Naive thymus-derived CD4-positive, alpha-beta T cell (primary cell): ENCODE data around the gene TFF2. TPM values are rescaled to one million over a fixed set of nuclear protein-coding genes. Genes with fewer than 3 reads are reported as not detected.

Experiments
- ATAC-seq: fragments of 150-1000 bp; cut with Tn5 transposase; 2 replicates; pipeline ENCODE4 v1.10.0; 2021; ENCODE audit warnings: mild to moderate bottlenecking, moderate library complexity
- CTCF ChIA-PET: fragments of 350-600 bp; sonication (Branson Sonifier 250); formaldehyde crosslinking; loops from one replicate; lab custom pipeline; 2021; ENCODE audit warnings: antibody characterized with exemption; lab: Charles Lee
- POLR2A ChIA-PET: fragments of 350-600 bp; sonication (Branson Sonifier 250); formaldehyde crosslinking; loops from one replicate; lab custom pipeline; 2021; ENCODE audit warnings: antibody characterized with exemption, inconsistent platforms; lab: Charles Lee
- DNase-seq, 9 donors: peaks; one replicate each; pipeline versions ENCODE4 v3.0.0 to v3.0.0-alpha.2; 2020 to 2022; ENCODE audit warnings: mixed read lengths in 1 of 9
- H3K27ac ChIP-seq: one replicate; pipeline ENCODE4 v1.7.0; 2013; ENCODE audit warnings: mild to moderate bottlenecking, low read depth, low read length, moderate library complexity
- H3K27me3 ChIP-seq, 2 donors: one replicate each; pipeline ENCODE4 v1.7.0; 2013; ENCODE audit warnings: low read length in 2 of 2, mild to moderate bottlenecking in 2 of 2, moderate library complexity in 2 of 2; ENCODE audit not compliant: control insufficient read depth in 2 of 2, insufficient read depth in 2 of 2
- H3K36me3 ChIP-seq, 3 experiments: 1 replicate in 2 of 3; 2 replicates in 1 of 3; pipeline ENCODE4 v1.7.0; 2013; ENCODE audit warnings: low read length in 3 of 3, mild to moderate bottlenecking in 3 of 3, moderate library complexity in 1 of 3; ENCODE audit not compliant: insufficient read depth in 3 of 3, control insufficient read depth in 2 of 3
- H3K4me1 ChIP-seq, 2 donors: one replicate each; pipeline ENCODE4 v1.7.0; 2013; ENCODE audit warnings: low read length in 2 of 2, mild to moderate bottlenecking in 2 of 2, moderate library complexity in 1 of 2; ENCODE audit not compliant: control insufficient read depth in 2 of 2, insufficient read depth in 2 of 2
- H3K4me3 ChIP-seq: 2 replicates; pipeline ENCODE4 v1.7.0; 2013; ENCODE audit warnings: mild to moderate bottlenecking, low read length
- H3K9me3 ChIP-seq, 3 experiments: 1 replicate in 2 of 3; 2 replicates in 1 of 3; pipeline ENCODE4 v1.7.0; 2013; ENCODE audit warnings: low read length in 3 of 3; ENCODE audit not compliant: control insufficient read depth in 2 of 3
- H3K27ac Mint-ChIP-seq, 9 donors: one replicate each; pipeline ENCODE4 v1.8.0; 2020 to 2022; ENCODE audit warnings: mixed read lengths in 9 of 9, mild to moderate bottlenecking in 8 of 9, moderate library complexity in 5 of 9, inconsistent platforms in 2 of 9
- H3K27me3 Mint-ChIP-seq, 5 donors: one replicate each; pipeline ENCODE4 v1.8.0; 2021 to 2022; ENCODE audit warnings: mixed read lengths in 5 of 5, mild to moderate bottlenecking in 1 of 5
- H3K36me3 Mint-ChIP-seq, 5 donors: one replicate each; pipeline ENCODE4 v1.8.0; 2020 to 2022; ENCODE audit warnings: mixed read lengths in 5 of 5, mild to moderate bottlenecking in 3 of 5, inconsistent platforms in 1 of 5
- H3K4me1 Mint-ChIP-seq, 7 donors: one replicate each; pipeline ENCODE4 v1.8.0; 2020 to 2022; ENCODE audit warnings: mixed read lengths in 7 of 7, mild to moderate bottlenecking in 3 of 7, inconsistent platforms in 1 of 7
- H3K4me3 Mint-ChIP-seq, 10 donors: one replicate each; pipeline ENCODE4 v1.8.0; 2020 to 2022; ENCODE audit warnings: mild to moderate bottlenecking in 10 of 10, mixed read lengths in 10 of 10, moderate library complexity in 6 of 10, inconsistent platforms in 2 of 10
- H3K9me3 Mint-ChIP-seq, 11 donors: one replicate each; pipeline ENCODE4 v1.8.0; 2020 to 2022; ENCODE audit warnings: mixed read lengths in 11 of 11, mild to moderate bottlenecking in 4 of 11, inconsistent platforms in 1 of 11, moderate library complexity in 1 of 11
- intact Hi-C, 2 donors: fragments of 100-400 bp; cut with micrococcal nuclease; formaldehyde crosslinking; loops; one replicate each; pipeline ENCODE4 v1.15.1; 2023
- polyA plus RNA-seq, 2 donors: library from polyadenylated mRNA; unstranded; fragments of 300-500 nt; fragmentation: Illumina TruSeq; gene quantifications; one replicate each; pipeline ENCODE4 v1.2.3, GENCODE V29; 2021
- total RNA-seq, 6 experiments: library from RNA in 5 of 6; stranded (reverse) in 5 of 6; gene quantifications; 1 replicate in 5 of 6; 2 replicates in 1 of 6; pipeline ENCODE4 v1.2.3 and lab custom pipeline; 2021 to 2026

The TFF2 gene
- total and polyA plus RNA-seq, 7 experiments from 2014 or later, result not detected

DNA sequence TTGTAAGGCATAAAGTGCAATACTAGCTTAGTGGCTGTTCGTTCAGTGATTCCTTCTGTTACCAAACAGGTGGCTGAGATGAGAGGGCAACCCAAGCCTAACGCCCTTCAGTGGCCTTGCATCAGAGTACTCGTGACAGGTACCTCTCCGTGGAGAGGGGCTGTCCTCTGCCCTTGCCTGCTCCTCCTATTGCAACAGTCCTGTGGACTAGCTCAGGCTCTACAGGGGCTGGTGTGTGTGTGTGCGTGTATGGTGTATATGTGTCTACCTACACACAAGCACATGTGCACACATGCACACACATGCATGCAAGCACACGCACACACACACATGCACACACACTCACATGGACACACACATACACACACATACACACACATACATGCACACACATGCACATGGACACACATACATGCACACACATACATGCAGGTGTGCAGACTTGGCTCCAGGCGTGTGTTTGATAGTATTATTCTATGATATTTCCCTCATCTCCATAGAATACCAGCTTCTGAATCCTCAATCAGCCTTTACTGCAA lies 50.7 kb downstream of the TFF2 start:
- intact Hi-C loops, result no loop called here
- peak overlapping the region in 1 of 9 donors; percentile 65 for H3K27ac Mint-ChIP-seq
- H3K27me3 Mint-ChIP-seq, result no peaks in the 10 kb centered on the region
- Histone ChIP-seq H3K9me3 (no peaks in the 10 kb centered on the region), H3K4me3 (no peak overlapping the region), H3K27ac (no peak overlapping the region), H3K36me3 (peaks cover 0 to 30% (median 0%) of the 10 kb centered on the region in 3 experiments), H3K27me3 (no peaks in the 10 kb centered on the region), H3K4me1 (peaks cover 0 to 12% of the 10 kb centered on the region in 2 donors)
- H3K4me1 Mint-ChIP-seq, result peaks cover 0 to 21% (median 18%) of the 10 kb centered on the region in 7 donors
- peak overlapping the region in 1 of 10 donors; percentile 10 for H3K4me3 Mint-ChIP-seq
- POLR2A ChIA-PET, result no interaction called here
- H3K9me3 Mint-ChIP-seq, result no peaks in the 10 kb centered on the region
- peaks cover 0 to 24% (median 11%) of the 10 kb centered on the region in 5 donors for H3K36me3 Mint-ChIP-seq
- ATAC-seq, result no peak
- DNase-seq, result no peak
- CTCF ChIA-PET, result no interaction called here

DNA sequence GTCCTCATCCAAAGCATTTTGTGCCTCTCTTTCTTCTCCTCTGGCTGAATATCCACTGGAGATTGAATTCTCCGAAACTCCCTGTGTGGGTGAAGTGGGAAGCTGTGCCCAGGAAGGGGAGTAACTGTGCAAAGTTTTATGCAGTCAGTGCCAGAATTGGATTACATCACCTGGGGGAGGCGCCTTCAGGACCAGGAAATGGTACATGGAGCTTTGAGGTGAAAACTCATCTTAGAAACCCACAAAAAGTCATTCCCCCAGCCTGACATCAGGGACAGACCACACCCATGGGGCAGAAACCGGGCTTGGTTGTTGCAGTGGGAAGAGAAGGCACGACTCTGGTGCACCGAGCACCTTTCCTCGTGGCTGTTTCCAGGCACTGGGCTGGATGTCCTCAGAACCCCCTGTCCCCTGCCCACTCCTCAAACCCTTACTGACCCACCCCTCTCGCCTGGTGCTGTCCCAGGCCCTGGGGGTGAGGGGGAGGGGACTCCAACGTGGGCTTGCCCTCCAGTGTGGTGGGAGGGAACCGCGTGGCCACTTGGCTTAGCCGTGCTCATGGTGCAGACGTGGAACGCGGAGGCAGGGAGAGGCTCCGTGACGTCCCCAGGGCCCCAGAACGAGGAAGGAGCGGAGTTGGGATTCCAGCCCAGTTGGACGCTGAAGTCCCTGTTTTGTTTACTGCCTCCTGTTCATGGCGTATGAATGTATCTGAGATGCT lies 51.3 kb downstream of the TFF2 start:
- ChIA-PET POLR2A (no interaction called here), CTCF (no interaction called here)
- Histone ChIP-seq H3K36me3 (peaks cover 0 to 34% (median 0%) of the 10 kb centered on the region in 3 experiments), H3K27me3 (no peaks in the 10 kb centered on the region), H3K9me3 (no peaks in the 10 kb centered on the region), H3K4me1 (peaks cover 0 to 12% of the 10 kb centered on the region in 2 donors), H3K4me3 (no peak overlapping the region), H3K27ac (no peak overlapping the region)
- peak overlapping the region in 3 of 9 donors; percentile 19 to 65 (median 23) for H3K27ac Mint-ChIP-seq
- no peaks in the 10 kb centered on the region for H3K27me3 Mint-ChIP-seq
- no peaks in the 10 kb centered on the region for H3K9me3 Mint-ChIP-seq
- peak; percentile 32 for ATAC-seq
- DNase-seq, result peak in 4 of 9 donors; percentile 9 to 33 (median 19)
- H3K36me3 Mint-ChIP-seq, result peaks cover 0 to 28% (median 14%) of the 10 kb centered on the region in 5 donors
- peaks cover 0 to 21% (median 18%) of the 10 kb centered on the region in 7 donors for H3K4me1 Mint-ChIP-seq
- intact Hi-C loops, result no loop called here
- H3K4me3 Mint-ChIP-seq, result peak overlapping the region in 1 of 10 donors; percentile 3

DNA sequence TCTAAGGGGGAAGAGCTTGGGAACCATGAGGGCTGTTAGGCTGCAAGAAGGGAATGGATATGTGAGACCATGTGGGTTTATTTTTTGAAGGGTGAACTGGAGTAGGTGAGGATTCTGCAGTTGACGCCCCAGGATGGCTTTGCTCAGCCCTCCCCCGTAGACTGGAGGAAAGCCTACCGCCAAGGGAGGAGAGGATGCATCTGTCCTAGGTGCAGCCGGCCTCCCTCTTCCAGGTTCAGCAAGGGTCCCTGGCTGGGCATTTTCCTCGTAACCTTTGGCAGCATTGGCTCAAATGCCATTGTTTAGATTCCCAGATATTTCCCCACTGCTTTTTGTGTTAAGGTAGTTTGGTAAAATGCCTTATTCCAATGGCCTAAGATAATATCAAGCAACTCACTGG lies 52.1 kb downstream of the TFF2 start:
- H3K36me3 Mint-ChIP-seq, result peaks cover 0 to 29% (median 14%) of the 10 kb centered on the region in 5 donors
- H3K27ac Mint-ChIP-seq, result peak overlapping the region in 2 of 9 donors; percentile 31 to 36
- POLR2A ChIA-PET, result no interaction called here
- H3K4me1 ChIP-seq, result peaks cover 0 to 12% of the 10 kb centered on the region in 2 donors
- H3K9me3 Mint-ChIP-seq, result no peaks in the 10 kb centered on the region
- peaks cover 0 to 42% (median 0%) of the 10 kb centered on the region in 3 experiments for H3K36me3 ChIP-seq
- H3K9me3 ChIP-seq, result no peaks in the 10 kb centered on the region
- no peaks in the 10 kb centered on the region for H3K27me3 ChIP-seq
- no peaks in the 10 kb centered on the region for H3K27me3 Mint-ChIP-seq
- CTCF ChIA-PET, result no interaction called here
- H3K27ac ChIP-seq, result no peak overlapping the region
- DNase-seq, result no peak
- intact Hi-C loops, result no loop called here
- H3K4me1 Mint-ChIP-seq, result peaks cover 0 to 21% (median 18%) of the 10 kb centered on the region in 7 donors
- ATAC-seq, result no peak
- no peak overlapping the region for H3K4me3 Mint-ChIP-seq
- H3K4me3 ChIP-seq, result no peak overlapping the region

DNA sequence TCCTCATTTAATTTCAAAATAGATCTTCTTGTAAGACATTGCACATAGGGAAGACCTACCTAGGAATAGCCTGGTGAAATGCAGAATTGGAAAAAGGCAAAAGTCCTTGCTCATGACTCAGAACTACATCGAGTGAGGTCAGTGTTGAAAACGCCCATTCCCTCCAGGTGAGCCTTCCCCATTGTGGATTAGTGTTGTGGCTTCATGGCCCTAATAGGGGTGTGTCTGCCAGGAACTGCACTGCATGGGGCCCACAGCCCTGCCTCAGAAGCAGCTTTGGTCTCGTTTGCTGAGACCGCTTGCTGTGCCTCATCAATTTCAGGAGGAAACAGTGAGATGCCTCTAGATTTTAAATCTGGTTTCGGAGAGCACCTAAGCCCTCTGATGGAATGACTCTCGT lies 52.6 kb downstream of the TFF2 start:
- H3K36me3 Mint-ChIP-seq, result peaks cover 0 to 29% (median 14%) of the 10 kb centered on the region in 5 donors
- DNase-seq (no peak), ATAC-seq (no peak)
- H3K4me3 ChIP-seq, result no peak overlapping the region
- peaks cover 0 to 46% (median 0%) of the 10 kb centered on the region in 3 experiments for H3K36me3 ChIP-seq
- H3K9me3 Mint-ChIP-seq, result no peaks in the 10 kb centered on the region
- no peaks in the 10 kb centered on the region for H3K9me3 ChIP-seq
- H3K27me3 ChIP-seq, result no peaks in the 10 kb centered on the region
- no peaks in the 10 kb centered on the region for H3K27me3 Mint-ChIP-seq
- POLR2A ChIA-PET, result no interaction called here
- intact Hi-C loops, result no loop called here
- no peak overlapping the region for H3K27ac ChIP-seq
- CTCF ChIA-PET, result no interaction called here
- no peak overlapping the region for H3K4me3 Mint-ChIP-seq
- H3K4me1 ChIP-seq, result peaks cover 0 to 12% of the 10 kb centered on the region in 2 donors
- peaks cover 0 to 21% (median 18%) of the 10 kb centered on the region in 7 donors for H3K4me1 Mint-ChIP-seq
- H3K27ac Mint-ChIP-seq, result peak overlapping the region in 6 of 9 donors; percentile 12 to 46 (median 34)

DNA sequence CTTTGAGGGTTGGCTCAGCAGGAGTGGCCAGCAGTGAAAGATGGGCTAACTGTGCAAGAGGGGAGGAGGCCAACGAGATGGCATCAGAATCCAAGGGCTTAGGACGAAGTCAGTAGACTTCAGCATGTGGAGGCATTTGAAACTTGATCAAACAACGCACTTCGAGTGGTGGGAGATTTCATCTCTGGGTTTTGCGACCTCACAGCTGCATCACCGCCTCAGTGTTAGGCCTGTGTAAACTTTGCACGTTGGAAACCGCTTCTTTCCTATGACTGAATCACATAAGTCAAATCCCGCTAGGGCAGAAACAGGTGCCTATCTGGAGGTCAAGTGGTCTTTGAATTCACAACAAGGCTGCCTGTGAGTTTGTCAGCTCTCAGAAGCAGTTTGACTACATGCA lies 53.4 kb downstream of the TFF2 start:
- Mint-ChIP-seq H3K27me3 (no peaks in the 10 kb centered on the region), H3K4me3 (no peak overlapping the region), H3K27ac (peak overlapping the region in 6 of 9 donors; percentile 28 to 54 (median 42)), H3K36me3 (peaks cover 0 to 29% (median 14%) of the 10 kb centered on the region in 5 donors), H3K9me3 (no peaks in the 10 kb centered on the region), H3K4me1 (peaks cover 0 to 21% (median 18%) of the 10 kb centered on the region in 7 donors)
- no peak overlapping the region for H3K4me3 ChIP-seq
- no peaks in the 10 kb centered on the region for H3K27me3 ChIP-seq
- no peak for DNase-seq
- CTCF ChIA-PET, result interaction anchor here (1.1 kb wide), 1 partner anchor 14 kb away, joined by 3 read pairs; no protein-coding TSS in a partner anchor
- peaks cover 0 to 12% of the 10 kb centered on the region in 2 donors for H3K4me1 ChIP-seq
- H3K36me3 ChIP-seq, result peaks cover 0 to 54% (median 0%) of the 10 kb centered on the region in 3 experiments
- no peak overlapping the region for H3K27ac ChIP-seq
- POLR2A ChIA-PET, result interaction anchor here (0.6 to 0.7 kb wide), 2 partner anchors 65 to 107 kb away, joined by 3 read pairs; no protein-coding TSS in a partner anchor
- ATAC-seq, result no peak
- intact Hi-C loops, result no loop called here
- H3K9me3 ChIP-seq, result no peaks in the 10 kb centered on the region

DNA sequence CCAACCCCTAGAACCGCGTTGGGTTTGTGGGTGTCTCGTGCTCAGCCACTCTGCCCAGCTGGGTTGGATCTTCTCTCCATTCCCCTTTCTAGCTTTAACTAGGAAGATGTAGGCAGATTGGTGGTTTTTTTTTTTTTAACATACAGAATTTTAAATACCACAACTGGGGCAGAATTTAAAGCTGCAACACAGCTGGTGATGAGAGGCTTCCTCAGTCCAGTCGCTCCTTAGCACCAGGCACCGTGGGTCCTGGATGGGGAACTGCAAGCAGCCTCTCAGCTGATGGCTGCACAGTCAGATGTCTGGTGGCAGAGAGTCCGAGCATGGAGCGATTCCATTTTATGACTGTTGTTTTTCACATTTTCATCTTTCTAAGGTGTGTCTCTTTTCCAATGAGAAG lies 54.3 kb downstream of the TFF2 start:
- Histone ChIP-seq H3K27me3 (no peaks in the 10 kb centered on the region), H3K36me3 (peaks cover 0 to 61% (median 0%) of the 10 kb centered on the region in 3 experiments), H3K9me3 (no peaks in the 10 kb centered on the region), H3K4me1 (peaks cover 0 to 12% of the 10 kb centered on the region in 2 donors), H3K27ac (no peak overlapping the region), H3K4me3 (no peak overlapping the region)
- H3K27ac Mint-ChIP-seq, result peak overlapping the region in 3 of 9 donors; percentile 28 to 34 (median 30)
- H3K27me3 Mint-ChIP-seq, result no peaks in the 10 kb centered on the region
- DNase-seq (no peak), ATAC-seq (no peak)
- H3K36me3 Mint-ChIP-seq, result peaks cover 0 to 29% (median 14%) of the 10 kb centered on the region in 5 donors
- CTCF ChIA-PET, result no interaction called here
- H3K4me3 Mint-ChIP-seq, result no peak overlapping the region
- no peaks in the 10 kb centered on the region for H3K9me3 Mint-ChIP-seq
- intact Hi-C loops, result no loop called here
- H3K4me1 Mint-ChIP-seq, result peaks cover 0 to 21% (median 18%) of the 10 kb centered on the region in 7 donors
- POLR2A ChIA-PET, result interaction anchor here (0.6 kb wide), 1 partner anchor 66 kb away, joined by 3 read pairs; no protein-coding TSS in a partner anchor
